Stimulated activated CD4-positive, alpha-beta T cell treated with anti-CD3 and anti-CD28 coated beads, Interleukin-15, amount 100 ng/mL, for 48 hours (primary cell): ENCODE results near the gene CDK4.
"Not testable (repeated sequence)": the region's sequence is repeated elsewhere in the genome, so short reads cannot be mapped to it uniquely, and the experiment has no call there.

ENCODE experiments used
- DNase-seq, 2 donors: peaks; one replicate each; pipeline ENCODE4 v3.0.0-alpha.2; 2020; ENCODE audit warnings: low read depth in 2 of 2

The CDK4 gene

GRCh38 chr12:57751788-57752667 is at the start of gene CDK4:
TSS of gene CDK4 (minus strand) at chr12:57752310. CDS start at chr12:57751717, 593 bp downstream.
- peak; percentile 98 to 99 for DNase-seq

DNA sequence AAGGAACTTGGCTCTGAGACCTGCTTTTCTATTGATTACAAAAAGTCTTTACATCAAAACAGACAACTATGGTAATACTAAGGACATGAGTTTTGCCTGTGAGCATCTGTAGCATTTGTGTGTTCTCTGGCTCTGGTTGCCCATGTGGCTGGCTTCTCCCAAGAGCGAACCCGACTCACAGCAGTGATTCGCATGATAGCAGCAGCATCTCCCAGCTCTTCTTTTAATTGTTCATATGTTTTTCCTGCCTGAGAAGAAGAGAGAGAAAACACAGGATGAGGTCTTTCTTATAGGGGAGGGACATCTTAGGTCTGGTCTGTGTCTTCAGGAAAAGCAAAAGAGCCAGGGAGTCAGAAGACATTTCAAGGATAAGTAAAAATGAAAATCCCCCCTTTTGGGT is 48.9 kb upstream of the CDK4 start:
- no peak for DNase-seq

DNA sequence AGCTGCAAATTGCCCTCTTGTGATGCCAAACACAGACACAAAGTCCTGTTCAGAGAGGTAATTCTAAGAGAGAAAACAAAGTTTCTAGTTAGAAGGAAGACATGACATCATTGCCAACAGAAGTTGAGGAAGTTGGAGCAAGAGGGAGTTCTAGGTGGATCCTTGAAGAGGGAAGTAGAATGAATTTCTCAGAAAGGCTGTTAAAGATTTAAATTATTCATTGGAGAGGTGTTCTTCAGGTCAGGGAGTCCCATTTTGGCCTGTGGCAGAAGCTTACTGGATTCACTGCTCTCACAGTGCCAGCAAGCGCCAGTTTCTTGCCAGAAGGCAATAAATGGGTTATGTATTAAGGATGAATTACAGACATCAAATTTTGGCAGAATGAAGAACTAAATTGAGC is 45.8 kb upstream of the CDK4 start:
- no peak for DNase-seq

GRCh38 chr12:57796996-57797395 is 44.9 kb upstream of the CDK4 start:
- no peak for DNase-seq

GRCh38 chr12:57795354-57795753 is 43.2 kb upstream of the CDK4 start:
- no peak for DNase-seq

DNA sequence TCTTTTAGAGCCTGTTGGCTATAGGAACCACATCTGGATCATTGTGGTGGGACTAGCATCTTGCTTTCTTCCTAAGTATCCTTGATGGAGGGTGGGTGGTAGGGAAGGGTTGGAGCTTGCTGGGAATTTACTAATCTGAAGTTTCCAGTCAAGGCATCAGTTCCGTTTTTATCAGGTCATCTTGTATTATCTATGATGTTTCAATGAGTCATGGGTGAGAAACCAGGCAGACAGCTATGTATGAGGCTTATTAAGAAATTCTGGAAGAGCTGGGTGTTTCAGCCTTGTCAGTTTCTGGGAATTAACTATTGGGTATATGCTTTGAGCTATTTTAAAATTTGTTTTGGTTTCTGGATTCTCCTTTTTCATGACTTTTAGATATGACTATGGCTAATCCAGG is 41.8 kb upstream of the CDK4 start:
- DNase-seq: no peak

DNA sequence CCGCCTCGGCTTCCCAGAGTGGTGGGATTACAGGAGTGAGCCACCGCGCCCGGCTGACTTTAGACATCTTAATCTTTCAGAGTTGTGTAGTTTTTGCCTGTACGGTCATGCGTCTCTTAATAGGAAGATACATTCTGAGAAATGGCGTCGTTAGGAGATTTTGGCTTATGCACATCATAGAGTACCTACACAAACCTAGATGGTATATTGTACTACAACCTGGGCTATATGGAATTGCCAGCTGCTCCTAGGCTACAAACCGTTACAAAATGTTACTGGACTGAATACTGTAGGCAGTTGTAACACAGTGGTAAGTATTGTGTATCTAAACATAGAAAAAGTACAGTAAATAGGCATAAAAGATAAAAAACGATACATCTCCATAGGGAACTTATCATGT is 31.8 kb upstream of the CDK4 start:
- DNase-seq: no peak

DNA sequence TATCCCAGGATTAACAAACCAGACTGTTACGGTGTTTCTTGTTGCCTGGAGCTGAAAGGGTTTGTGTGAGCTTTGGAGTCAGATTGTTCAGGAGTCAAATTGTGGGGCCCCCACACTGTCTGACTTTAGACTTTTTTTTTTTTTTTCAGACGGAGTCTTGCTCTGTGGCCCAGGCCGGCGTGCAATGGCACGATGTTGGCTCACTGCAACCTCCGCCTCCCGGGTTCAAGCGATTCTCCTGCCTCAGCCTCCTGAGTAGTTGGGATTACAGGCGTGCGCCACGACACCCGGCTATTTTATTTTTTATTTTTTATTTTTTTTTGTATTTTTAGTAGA is 31.3 kb upstream of the CDK4 start:
- DNase-seq: no peak

DNA sequence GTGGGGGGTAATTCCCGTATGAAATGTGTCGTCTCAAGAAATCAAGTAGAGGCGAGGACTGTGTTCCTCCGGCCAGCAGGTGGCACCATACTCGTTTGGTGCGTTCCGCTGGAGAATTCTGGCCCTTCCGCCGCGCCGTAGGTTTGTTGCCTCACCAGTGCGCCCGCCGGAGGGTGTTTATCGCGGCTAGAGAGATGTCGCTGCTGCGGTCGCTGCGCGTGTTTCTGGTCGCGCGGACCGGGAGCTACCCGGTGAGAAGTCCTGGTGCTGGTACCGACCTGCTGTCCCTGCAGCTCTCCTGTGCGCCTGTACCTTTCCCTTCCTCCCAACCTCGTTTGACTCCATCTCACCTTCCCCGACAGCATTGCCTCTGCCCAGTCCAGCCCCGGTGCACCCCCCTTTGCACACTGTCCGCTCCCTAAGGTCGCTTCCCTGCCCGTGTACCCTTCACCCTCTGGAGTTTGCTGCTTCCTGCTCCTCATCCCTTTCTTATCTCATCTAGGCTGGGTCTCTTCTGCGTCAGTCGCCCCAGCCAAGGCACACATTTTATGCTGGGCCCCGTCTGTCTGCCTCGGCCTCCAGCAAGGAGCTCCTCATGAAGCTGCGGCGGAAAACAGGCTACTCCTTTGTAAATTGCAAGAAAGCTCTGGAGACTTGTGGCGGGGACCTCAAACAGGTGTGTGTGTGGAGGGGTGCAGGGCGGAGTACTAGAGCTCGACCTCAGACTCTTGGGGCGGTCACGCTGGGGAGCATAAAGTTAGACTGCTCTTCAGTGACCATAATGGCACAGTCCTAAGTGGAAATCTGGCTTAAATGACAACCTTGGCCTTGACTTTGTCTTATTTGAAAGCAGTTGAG is 30.7 kb upstream of the CDK4 start, which contains the start of gene TSFM:
TSFM (plus strand) TSS at position 180 of the 858 bp plus-strand sequence; CDS start at position 195, 15 bp downstream.
- peak; percentile 93 to 95 for DNase-seq

DNA sequence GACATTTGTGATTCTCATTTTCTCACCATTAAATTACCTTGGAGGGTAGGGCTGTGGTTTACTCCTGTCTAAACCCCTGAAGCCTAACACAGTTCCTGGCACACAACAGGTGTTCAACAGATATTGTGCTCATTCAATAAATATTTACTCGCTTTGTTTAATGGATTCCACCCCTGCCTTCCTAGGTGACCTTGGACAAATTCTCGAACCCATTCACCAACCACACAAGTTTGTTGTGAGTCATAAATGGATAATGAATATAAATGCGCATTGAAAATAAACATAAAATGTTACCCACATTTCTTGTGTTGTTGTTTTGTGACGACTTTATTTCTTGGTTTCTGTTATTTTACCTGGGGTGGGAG is 30.1 kb upstream of the CDK4 start:
- DNase-seq: no peak

GRCh38 chr12:57781801-57782200 is 29.7 kb upstream of the CDK4 start:
- DNase-seq: no peak

GRCh38 chr12:57781244-57781643 is 29.1 kb upstream of the CDK4 start:
- DNase-seq: no peak

DNA sequence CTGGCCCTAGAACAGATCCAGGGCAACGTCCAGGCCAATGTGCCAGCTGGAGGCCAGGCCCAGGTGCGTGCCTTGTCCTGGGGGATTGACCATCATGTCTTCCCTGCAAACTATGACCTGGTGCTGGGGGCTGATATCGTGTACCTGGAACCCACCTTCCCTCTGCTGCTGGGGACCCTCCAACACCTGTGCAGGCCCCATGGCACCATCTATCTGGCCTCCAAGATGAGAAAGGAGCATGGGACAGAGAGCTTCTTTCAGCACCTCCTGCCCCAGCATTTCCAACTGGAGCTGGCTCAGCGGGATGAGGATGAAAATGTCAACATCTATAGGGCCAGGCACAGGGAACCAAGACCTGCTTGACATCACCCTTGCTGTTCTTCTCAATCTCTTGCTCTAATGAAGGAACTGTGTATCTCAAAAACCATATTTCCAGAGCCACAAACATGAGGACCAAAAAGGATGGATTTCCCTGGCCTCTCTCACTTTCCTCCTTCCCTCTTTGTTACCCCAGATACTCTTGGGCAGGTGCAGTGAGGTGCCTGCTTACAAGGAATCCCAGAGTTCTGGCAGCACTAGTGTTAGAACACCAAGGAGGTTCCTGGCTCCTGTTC is 28.3 kb upstream of the CDK4 start:
- no peak for DNase-seq

GRCh38 chr12:57779736-57780135 is 27.6 kb upstream of the CDK4 start:
- no peak for DNase-seq

DNA sequence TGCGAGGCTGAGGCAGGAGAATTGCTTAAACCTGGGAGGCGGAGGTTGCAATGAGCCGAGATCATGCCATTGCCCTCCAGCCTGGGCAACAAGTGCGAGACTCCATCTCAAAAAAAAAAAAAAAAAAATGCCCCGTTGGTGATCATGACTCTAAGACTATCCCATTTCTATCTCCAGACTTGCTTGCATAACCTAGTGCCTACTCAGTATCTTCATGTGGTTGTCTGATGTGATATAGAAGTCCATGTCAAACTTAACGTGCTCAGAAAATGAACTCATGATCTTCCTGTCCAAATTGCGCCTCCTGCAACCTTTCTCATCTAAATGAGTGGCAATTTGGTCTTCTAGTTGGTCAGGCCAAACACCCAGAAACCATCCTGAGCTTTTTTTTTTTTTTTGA is 25.8 kb upstream of the CDK4 start:
- DNase-seq: no peak

- DNase-seq: no peak
These were observed 25.3 kb upstream of the CDK4 start for GRCh38 chr12:57777367-57777766.

DNA sequence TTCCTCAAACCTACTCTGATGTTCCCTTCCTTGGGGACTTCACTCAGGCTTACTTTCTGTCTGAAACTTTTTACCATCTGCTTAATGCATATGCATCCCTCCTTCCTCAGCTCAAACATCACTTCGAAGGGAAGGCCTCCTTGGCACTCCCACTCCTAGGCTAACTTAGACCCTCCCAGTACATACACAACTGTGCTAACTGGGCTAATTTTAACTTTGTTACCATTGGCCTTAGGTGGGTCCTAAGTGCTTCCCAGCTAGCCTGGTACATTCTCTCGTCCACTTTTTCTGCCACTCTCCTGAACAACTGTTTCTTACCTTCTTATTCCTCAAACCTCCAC is 24.1 kb upstream of the CDK4 start:
- no peak for DNase-seq

DNA sequence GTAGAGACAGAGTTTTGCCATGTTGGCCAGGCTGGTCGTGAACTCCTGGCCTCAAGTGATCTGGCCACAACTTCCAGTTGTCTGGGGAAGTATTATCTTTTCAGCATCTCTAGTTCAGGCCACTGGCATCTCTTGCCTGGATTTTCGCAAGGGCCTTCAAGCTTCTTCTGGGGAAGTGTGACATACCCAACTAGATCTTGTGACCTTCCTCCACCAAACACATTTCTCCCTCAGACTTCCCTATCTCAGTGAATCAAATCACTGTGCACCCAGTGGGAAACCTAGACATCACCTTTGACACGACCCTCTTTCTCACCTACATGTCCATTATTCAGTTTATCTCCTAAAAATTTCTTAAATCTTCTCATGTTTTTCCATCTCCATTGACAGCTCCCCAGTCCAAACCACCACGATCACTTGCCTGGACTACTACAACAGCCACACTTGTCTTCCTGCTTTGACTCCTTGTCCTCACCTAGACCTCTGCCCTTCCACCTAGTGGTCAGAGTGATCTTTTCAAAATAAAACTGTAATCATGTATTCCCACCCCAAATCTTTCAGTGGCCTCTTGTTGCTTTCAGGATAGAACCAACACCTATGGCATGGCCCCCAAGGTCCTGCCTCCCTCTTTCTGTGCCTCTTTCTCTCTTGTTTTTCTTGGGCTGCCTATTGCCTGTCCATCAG is 23.6 kb upstream of the CDK4 start:
- no peak for DNase-seq

GRCh38 chr12:57775044-57775443 is 22.9 kb upstream of the CDK4 start:
- DNase-seq: no peak

DNA sequence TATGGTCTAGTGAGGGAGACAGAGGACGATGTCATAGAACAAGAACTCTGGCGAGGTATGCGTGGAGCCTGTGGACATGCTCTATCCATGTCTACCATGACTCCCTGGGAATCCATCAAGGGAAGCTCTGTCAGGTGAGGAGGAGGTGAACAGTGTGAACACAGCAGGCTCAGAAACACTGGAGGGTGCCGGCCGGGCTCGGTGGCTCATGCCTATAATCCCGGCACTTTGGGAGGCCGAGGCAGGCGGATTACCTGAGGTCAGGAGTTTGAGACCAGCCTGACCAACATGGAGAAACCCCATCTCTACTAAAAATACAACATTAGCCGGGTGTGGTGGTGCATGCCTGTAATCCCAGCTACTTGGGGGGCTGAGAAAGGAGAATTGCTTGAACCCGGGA is 22.5 kb upstream of the CDK4 start:
- not testable (repeated sequence) for DNase-seq

- DNase-seq: no peak
These were observed 20.6 kb upstream of the CDK4 start, which contains the start of gene EEF1AKMT3 for GRCh38 chr12:57772429-57773322. TSS of gene EEF1AKMT3 (plus strand) at chr12:57772614. CDS start at chr12:57772725, 111 bp downstream.
